HG03432 (cell line): ENCODE results near the gene LRP1-AS.

Experiments used
- ATAC-seq: cut with Tn5 transposase; IDR thresholded peaks from one replicate; pipeline ENCODE4 v1.9.1; 2021; ENCODE audit warnings: mild to moderate bottlenecking, moderate library complexity; ENCODE audit not compliant: unreplicated experiment

LRP1-AS gene

GRCh38 chr12:57101892-57102695 is 45.3 kb downstream of the LRP1-AS start:
- no peak for ATAC-seq

GRCh38 chr12:57099766-57100165 is 47.7 kb downstream of the LRP1-AS start:
- ATAC-seq, result no peak

GRCh38 chr12:57099047-57099714 is 48.2 kb downstream of the LRP1-AS start:
- ATAC-seq, result no peak

GRCh38 chr12:57098546-57098945 is 48.9 kb downstream of the LRP1-AS start:
- ATAC-seq, result no peak

DNA sequence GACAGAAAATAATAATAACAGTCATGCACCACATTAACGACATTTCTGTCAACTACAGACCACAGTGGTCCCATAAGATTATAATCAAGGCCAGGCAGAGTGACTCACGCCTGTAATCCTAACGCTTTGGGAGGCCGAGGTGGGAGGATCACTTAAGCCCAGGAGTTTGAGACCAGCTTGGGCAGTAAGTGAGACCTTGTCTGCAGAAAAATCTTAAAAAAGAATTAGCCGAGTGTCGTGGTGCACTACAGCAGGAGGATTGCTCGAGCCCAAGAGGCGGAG is 49.9 kb downstream of the LRP1-AS start:
- no peak for ATAC-seq

DNA sequence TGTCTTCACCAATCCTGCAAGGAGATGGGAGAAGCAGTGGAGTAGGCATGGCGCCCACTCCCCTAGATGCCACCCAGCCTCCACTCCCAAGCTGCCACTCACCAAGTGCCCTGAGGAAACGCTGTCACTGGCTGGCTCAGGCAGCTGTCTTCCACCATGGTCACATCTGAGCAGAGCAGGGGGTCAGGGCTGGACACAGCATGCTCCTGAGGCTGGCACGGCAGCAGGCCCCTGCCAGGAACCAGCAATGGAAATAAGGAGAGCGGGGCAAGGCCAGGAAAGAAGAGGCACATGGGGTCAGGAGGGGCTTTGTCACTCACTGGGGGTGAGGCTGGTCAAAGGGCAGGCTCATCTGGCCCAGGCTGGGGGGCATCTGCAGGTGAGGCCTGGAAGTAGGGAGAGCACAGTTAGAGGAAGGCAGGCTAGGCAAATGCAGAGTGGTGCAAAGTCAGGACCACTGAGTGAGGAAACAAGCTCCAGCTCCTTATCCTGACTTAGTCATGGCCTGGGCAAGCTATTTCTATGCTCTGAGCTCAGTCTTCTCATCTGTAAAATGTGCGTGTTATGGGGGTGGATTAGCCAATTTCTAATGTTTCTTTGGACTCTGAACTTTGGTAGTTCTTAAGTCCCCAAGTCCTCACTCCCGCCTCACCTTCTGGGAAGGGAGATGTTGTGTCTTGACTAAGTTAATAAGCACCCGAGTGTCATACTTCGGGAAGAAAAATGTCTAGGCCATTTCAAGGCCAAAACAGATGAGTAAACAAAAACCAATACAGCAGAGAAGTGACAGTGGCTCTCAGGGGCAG is 50.5 kb downstream of the LRP1-AS start:
- ATAC-seq, result no peak

DNA sequence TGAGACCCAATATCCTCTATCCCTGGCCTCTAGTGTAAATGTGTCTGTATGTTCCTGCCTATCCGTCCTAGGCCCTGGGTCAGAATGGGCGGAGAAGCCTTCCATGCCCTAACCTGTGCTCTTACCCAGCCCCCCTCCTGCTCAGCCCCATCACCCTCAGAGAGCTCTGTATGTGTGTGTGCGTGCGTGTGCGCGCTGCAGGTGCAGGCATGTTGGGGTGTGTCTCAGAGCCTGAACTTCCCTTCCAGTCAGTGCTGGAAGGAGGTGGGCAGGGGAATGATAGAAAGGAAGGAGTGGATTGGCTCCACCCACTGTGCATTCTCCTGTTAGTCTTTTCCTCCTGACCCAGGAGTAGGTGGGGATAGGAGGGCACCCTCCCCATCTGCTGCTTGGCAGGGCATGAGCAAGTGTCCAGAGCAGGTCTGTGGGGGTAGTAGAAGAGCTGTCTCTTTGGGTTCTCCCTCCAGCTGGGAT is 51.3 kb downstream of the LRP1-AS start:
- no peak for ATAC-seq

GRCh38 chr12:57095440-57095839 is 52.0 kb downstream of the LRP1-AS start:
- no peak for ATAC-seq
